Measurements from ENCODE around the gene C10orf67. TPM values are rescaled to one million over a fixed set of nuclear protein-coding genes. Genes with fewer than 3 reads are reported as not detected.
A peak's percentile ranks its signal among the peaks of the same experiment; 100 is the strongest.

Gene C10orf67
- total RNA-seq, 1 donor, result not detected

DNA sequence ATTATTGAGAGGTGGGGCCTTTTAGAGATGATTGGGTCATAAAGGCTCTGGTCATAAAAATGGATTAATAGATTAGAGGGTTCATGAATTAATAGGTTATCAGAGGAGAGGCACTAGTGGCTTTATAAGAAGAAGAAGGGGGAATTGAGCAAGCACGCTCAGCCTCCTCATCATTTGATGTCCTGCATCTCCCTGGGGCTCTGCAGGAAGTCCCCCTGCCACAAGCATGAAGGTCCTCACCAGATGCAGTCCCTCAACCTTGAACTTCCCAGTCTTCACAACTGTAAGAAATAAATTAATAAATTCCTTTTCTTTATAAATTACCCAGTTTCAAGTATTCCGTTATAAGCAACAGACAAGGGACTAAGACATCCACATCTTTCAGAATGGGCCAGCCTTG, 17.1 kb upstream of the C10orf67 start:
- TF ChIP-seq, protein P1, sequence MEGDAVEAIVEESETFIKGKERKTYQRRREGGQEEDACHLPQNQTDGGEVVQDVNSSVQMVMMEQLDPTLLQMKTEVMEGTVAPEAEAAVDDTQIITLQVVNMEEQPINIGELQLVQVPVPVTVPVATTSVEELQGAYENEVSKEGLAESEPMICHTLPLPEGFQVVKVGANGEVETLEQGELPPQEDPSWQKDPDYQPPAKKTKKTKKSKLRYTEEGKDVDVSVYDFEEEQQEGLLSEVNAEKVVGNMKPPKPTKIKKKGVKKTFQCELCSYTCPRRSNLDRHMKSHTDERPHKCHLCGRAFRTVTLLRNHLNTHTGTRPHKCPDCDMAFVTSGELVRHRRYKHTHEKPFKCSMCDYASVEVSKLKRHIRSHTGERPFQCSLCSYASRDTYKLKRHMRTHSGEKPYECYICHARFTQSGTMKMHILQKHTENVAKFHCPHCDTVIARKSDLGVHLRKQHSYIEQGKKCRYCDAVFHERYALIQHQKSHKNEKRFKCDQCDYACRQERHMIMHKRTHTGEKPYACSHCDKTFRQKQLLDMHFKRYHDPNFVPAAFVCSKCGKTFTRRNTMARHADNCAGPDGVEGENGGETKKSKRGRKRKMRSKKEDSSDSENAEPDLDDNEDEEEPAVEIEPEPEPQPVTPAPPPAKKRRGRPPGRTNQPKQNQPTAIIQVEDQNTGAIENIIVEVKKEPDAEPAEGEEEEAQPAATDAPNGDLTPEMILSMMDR (IDR thresholded peaks at IDR 0.05; ENCODE audit: extremely low read depth, low read depth, low read length), result no peak
- DNase-seq (ENCODE audit: insufficient read length, low spot score, missing footprints), result no peak
- no peak overlapping the region for H2AFZ ChIP-seq (ENCODE audit: low read length)
- no peak overlapping the region for H3K27ac ChIP-seq (ENCODE audit: low read depth, low read length)
- no peaks in the 10 kb centered on the region for H3K9me3 ChIP-seq (ENCODE audit: low read depth, low read length)
- H3K27me3 ChIP-seq (ENCODE audit: insufficient read depth, low read length), result no peaks in the 10 kb centered on the region
- H3K4me3 ChIP-seq (ENCODE audit: insufficient read depth, low read length), result no peak overlapping the region
- no peaks in the 10 kb centered on the region for H4K20me1 ChIP-seq (ENCODE audit: insufficient read depth, low read length)
- no peaks in the 10 kb centered on the region for H3K36me3 ChIP-seq (ENCODE audit: insufficient read depth, low read length)
- H3K4me2 ChIP-seq (ENCODE audit: insufficient read depth, low read length), result no peak overlapping the region
- no peaks in the 10 kb centered on the region for H3K4me1 ChIP-seq (ENCODE audit: insufficient read depth, low read length)
- H3K79me2 ChIP-seq (ENCODE audit: insufficient read depth, low read length), result no peaks in the 10 kb centered on the region

DNA sequence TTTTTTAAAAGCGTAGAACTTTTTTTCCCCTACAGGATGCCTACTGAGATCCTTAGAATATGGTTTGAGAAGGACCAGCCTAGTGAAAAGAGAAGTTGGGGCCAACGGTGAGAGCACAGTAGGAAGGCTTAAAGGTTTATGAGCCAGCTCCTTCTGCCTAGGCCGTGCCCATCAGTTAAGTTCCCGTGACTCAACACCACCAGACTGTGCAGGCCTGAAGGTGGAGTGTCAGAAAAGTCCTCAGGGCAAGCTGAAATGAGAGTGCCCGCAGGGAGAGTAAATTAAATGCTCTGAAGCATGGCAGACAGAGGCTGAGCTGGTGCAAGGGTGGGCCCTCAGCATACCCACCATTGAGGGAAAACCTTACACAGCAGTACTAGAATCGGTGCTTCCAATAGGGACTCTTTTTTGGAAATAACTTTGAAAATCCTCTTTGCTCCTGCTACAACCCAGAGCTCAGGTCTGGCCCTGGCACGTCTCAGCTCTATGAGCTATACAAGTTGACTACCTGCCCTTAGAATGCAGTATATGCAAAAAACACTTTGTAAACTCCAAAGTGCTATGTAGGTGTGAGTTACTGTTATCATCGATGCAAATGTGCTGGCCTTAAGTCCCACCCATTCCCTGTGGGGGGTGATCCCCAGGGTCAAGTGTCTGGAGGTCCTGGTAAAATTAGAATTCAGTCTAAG, 15.2 kb upstream of the C10orf67 start:
- H3K9me3 ChIP-seq (ENCODE audit: low read depth, low read length), result no peaks in the 10 kb centered on the region
- no peaks in the 10 kb centered on the region for H3K79me2 ChIP-seq (ENCODE audit: insufficient read depth, low read length)
- H3K27ac ChIP-seq (ENCODE audit: low read depth, low read length), result no peak overlapping the region
- no peaks in the 10 kb centered on the region for H3K4me1 ChIP-seq (ENCODE audit: insufficient read depth, low read length)
- no peak for DNase-seq (ENCODE audit: insufficient read length, low spot score, missing footprints)
- H4K20me1 ChIP-seq (ENCODE audit: insufficient read depth, low read length), result no peaks in the 10 kb centered on the region
- no peak overlapping the region for H3K4me2 ChIP-seq (ENCODE audit: insufficient read depth, low read length)
- no peak overlapping the region for H2AFZ ChIP-seq (ENCODE audit: low read length)
- H3K4me3 ChIP-seq (ENCODE audit: insufficient read depth, low read length), result no peak overlapping the region
- TF ChIP-seq, protein P1 (IDR thresholded peaks at IDR 0.05; ENCODE audit: extremely low read depth, low read depth, low read length), result no peak
- no peaks in the 10 kb centered on the region for H3K27me3 ChIP-seq (ENCODE audit: insufficient read depth, low read length)
- no peaks in the 10 kb centered on the region for H3K36me3 ChIP-seq (ENCODE audit: insufficient read depth, low read length)

DNA sequence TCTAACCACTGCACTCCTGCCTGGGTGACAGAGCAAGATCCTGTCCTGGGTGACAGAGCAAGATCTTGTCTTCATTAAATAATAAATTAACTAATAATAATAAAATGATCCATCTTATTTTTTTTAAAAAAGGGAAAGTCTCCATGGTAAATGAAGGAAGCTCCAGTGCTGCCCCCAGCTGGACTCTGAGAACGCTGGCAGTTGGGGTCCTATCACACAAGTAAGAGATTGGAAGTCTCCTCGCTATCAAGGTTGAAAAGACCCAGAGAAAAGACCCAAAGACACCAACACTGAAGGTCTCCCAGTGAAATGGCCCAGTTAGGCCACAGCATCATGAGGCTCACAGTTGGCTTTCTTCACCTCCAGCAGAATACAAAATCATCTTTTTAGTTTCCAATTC, 13.8 kb upstream of the C10orf67 start:
- Histone ChIP-seq H3K79me2 (ENCODE audit: insufficient read depth, low read length) (no peaks in the 10 kb centered on the region), H3K4me3 (ENCODE audit: insufficient read depth, low read length) (no peak overlapping the region), H2AFZ (ENCODE audit: low read length) (no peak overlapping the region), H3K27me3 (ENCODE audit: insufficient read depth, low read length) (no peaks in the 10 kb centered on the region), H4K20me1 (ENCODE audit: insufficient read depth, low read length) (no peaks in the 10 kb centered on the region), H3K9me3 (ENCODE audit: low read depth, low read length) (no peaks in the 10 kb centered on the region), H3K36me3 (ENCODE audit: insufficient read depth, low read length) (no peaks in the 10 kb centered on the region), H3K27ac (ENCODE audit: low read depth, low read length) (no peak overlapping the region), H3K4me1 (ENCODE audit: insufficient read depth, low read length) (no peaks in the 10 kb centered on the region), H3K4me2 (ENCODE audit: insufficient read depth, low read length) (no peak overlapping the region)
- TF ChIP-seq, protein P1 (IDR thresholded peaks at IDR 0.05; ENCODE audit: extremely low read depth, low read depth, low read length), result peak; percentile 31
- DNase-seq (ENCODE audit: insufficient read length, low spot score, missing footprints), result no peak

DNA sequence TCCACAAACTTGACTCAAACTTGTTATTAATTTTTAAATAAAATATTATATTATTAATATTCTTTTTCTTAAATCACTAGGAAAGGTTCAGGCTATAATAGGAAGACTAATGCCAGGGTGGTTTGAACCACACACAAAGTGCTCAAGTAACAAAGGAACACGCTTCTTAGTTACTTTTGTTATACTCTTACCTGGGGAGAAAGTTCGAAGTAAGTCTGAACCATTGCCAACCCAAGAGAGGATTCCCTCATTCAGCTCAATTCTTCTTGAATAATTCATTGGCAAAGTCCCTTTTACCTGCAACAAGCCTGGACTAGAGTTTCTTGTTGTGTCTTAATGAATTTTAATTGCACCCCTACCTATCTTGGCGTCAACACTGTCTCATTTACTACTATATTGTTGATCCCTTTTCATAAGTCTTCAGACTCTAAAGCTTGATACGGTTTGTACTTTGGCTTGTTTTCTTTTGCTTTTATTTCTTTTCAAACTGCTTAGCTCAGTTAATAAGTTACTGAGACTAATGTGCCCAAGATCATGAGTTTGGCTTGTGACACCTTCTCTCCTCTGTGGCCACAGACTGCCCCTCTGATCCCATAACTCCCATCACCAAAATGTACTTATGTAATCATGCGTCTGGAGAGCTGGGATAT, 10.2 kb upstream of the C10orf67 start:
- TF ChIP-seq, protein P1 (IDR thresholded peaks at IDR 0.05; ENCODE audit: extremely low read depth, low read depth, low read length), result no peak
- Histone ChIP-seq H3K36me3 (ENCODE audit: insufficient read depth, low read length) (no peaks in the 10 kb centered on the region), H2AFZ (ENCODE audit: low read length) (no peak overlapping the region), H3K9me3 (ENCODE audit: low read depth, low read length) (no peaks in the 10 kb centered on the region), H3K27ac (ENCODE audit: low read depth, low read length) (no peak overlapping the region), H3K4me2 (ENCODE audit: insufficient read depth, low read length) (no peak overlapping the region), H3K4me1 (ENCODE audit: insufficient read depth, low read length) (peaks cover 10% of the 10 kb centered on the region), H3K79me2 (ENCODE audit: insufficient read depth, low read length) (no peaks in the 10 kb centered on the region), H3K27me3 (ENCODE audit: insufficient read depth, low read length) (no peaks in the 10 kb centered on the region), H4K20me1 (ENCODE audit: insufficient read depth, low read length) (no peaks in the 10 kb centered on the region), H3K4me3 (ENCODE audit: insufficient read depth, low read length) (no peak overlapping the region)
- no peak for DNase-seq (ENCODE audit: insufficient read length, low spot score, missing footprints)
